ENCODE results near the gene EID3.

EID3 gene

GRCh38 chr12:104285740-104286515, 17.6 kb upstream of the EID3 start:
- Histone ChIP-seq H3K79me2 (ENCODE audit: control insufficient read depth, insufficient read depth, low read length) (peaks cover 23% of the 10 kb centered on the region), H3K4me1 (ENCODE audit: control insufficient read depth, low read depth, low read length) (no peaks in the 10 kb centered on the region), H2BK5ac (ENCODE audit: low read length) (no peak overlapping the region), H2AK5ac (ENCODE audit: low read length) (no peak overlapping the region), H3K9ac (ENCODE audit: low read length) (no peak overlapping the region), H4K8ac (ENCODE audit: low read depth, low read length) (no peak overlapping the region), H3K36me3 (ENCODE audit: control insufficient read depth, insufficient read depth, low read length) (no peaks in the 10 kb centered on the region), H3K4me3 (ENCODE audit: low read length) (no peak overlapping the region), H2BK15ac (replicated peaks; ENCODE audit: low read depth) (no peak overlapping the region), H3K27ac (ENCODE audit: low read depth, low read length) (peak overlapping the region; percentile 43), H3K56ac (ENCODE audit: low read length) (peak overlapping the region; percentile 45), H3K4me2 (ENCODE audit: low read length) (no peak overlapping the region), H3K4ac (ENCODE audit: low read depth, low read length) (no peak overlapping the region), H3K18ac (ENCODE audit: low read length) (no peak overlapping the region), H2BK120ac (ENCODE audit: low read depth, low read length) (no peak overlapping the region), H3K27me3 (ENCODE audit: insufficient read depth, low read length, poor library complexity) (no peaks in the 10 kb centered on the region), H3K79me1 (ENCODE audit: low read length) (peaks cover 2% of the 10 kb centered on the region), H3K23ac (ENCODE audit: low read length) (no peak overlapping the region), H4K5ac (ENCODE audit: low read length) (no peak overlapping the region)
- WGBS (ENCODE audit: extremely low coverage, insufficient coverage, low lambda C conversion rate), result no CpG with 5 or more reads among the region's 3 CpGs
- DNase-seq, result peak; percentile 31

GRCh38 chr12:104286516-104287482, 16.7 kb upstream of the EID3 start:
- Histone ChIP-seq H3K27ac (ENCODE audit: low read depth, low read length) (peak overlapping the region; percentile 74), H3K18ac (ENCODE audit: low read length) (peak overlapping the region; percentile 24), H4K8ac (ENCODE audit: low read depth, low read length) (no peak overlapping the region), H2BK120ac (ENCODE audit: low read depth, low read length) (peak overlapping the region; percentile 10), H3K56ac (ENCODE audit: low read length) (peak overlapping the region; percentile 93), H3K4me3 (ENCODE audit: low read length) (peak overlapping the region; percentile 88), H2BK5ac (ENCODE audit: low read length) (peak overlapping the region; percentile 33), H3K9ac (ENCODE audit: low read length) (peak overlapping the region; percentile 89), H3K4me2 (ENCODE audit: low read length) (peak overlapping the region; percentile 43), H2AK5ac (ENCODE audit: low read length) (no peak overlapping the region), H3K27me3 (ENCODE audit: insufficient read depth, low read length, poor library complexity) (no peaks in the 10 kb centered on the region), H4K5ac (ENCODE audit: low read length) (no peak overlapping the region), H2BK15ac (replicated peaks; ENCODE audit: low read depth) (no peak overlapping the region), H3K36me3 (ENCODE audit: control insufficient read depth, insufficient read depth, low read length) (no peaks in the 10 kb centered on the region), H3K79me2 (ENCODE audit: control insufficient read depth, insufficient read depth, low read length) (peaks cover 26% of the 10 kb centered on the region), H3K4ac (ENCODE audit: low read depth, low read length) (no peak overlapping the region), H3K23ac (ENCODE audit: low read length) (no peak overlapping the region), H3K4me1 (ENCODE audit: control insufficient read depth, low read depth, low read length) (no peaks in the 10 kb centered on the region), H3K79me1 (ENCODE audit: low read length) (peaks cover 3% of the 10 kb centered on the region)
- peak; percentile 99 for DNase-seq
- WGBS (ENCODE audit: extremely low coverage, insufficient coverage, low lambda C conversion rate), result no CpG with 5 or more reads among the region's 40 CpGs

GRCh38 chr12:104288635-104289274, 14.8 kb upstream of the EID3 start:
- H2BK5ac ChIP-seq (ENCODE audit: low read length), result no peak overlapping the region
- peaks cover 3% of the 10 kb centered on the region for H3K79me1 ChIP-seq (ENCODE audit: low read length)
- no peak overlapping the region for H3K4ac ChIP-seq (ENCODE audit: low read depth, low read length)
- peak overlapping the region; percentile 6 for H3K27ac ChIP-seq (ENCODE audit: low read depth, low read length)
- H3K4me2 ChIP-seq (ENCODE audit: low read length), result peak overlapping the region; percentile 81
- peak overlapping the region; percentile 91 for H3K56ac ChIP-seq (ENCODE audit: low read length)
- H4K5ac ChIP-seq (ENCODE audit: low read length), result no peak overlapping the region
- H2BK120ac ChIP-seq (ENCODE audit: low read depth, low read length), result no peak overlapping the region
- H2BK15ac ChIP-seq (replicated peaks; ENCODE audit: low read depth), result no peak overlapping the region
- peak overlapping the region; percentile 56 for H3K18ac ChIP-seq (ENCODE audit: low read length)
- H3K79me2 ChIP-seq (ENCODE audit: control insufficient read depth, insufficient read depth, low read length), result peaks cover 29% of the 10 kb centered on the region
- H4K8ac ChIP-seq (ENCODE audit: low read depth, low read length), result no peak overlapping the region
- no CpG with 5 or more reads among the region's 41 CpGs for WGBS (ENCODE audit: extremely low coverage, insufficient coverage, low lambda C conversion rate)
- H3K4me3 ChIP-seq (ENCODE audit: low read length), result peak overlapping the region; percentile 59
- no peaks in the 10 kb centered on the region for H3K4me1 ChIP-seq (ENCODE audit: control insufficient read depth, low read depth, low read length)
- H3K23ac ChIP-seq (ENCODE audit: low read length), result no peak overlapping the region
- no peaks in the 10 kb centered on the region for H3K36me3 ChIP-seq (ENCODE audit: control insufficient read depth, insufficient read depth, low read length)
- H3K27me3 ChIP-seq (ENCODE audit: insufficient read depth, low read length, poor library complexity), result no peaks in the 10 kb centered on the region
- DNase-seq, result peak; percentile 97
- H3K9ac ChIP-seq (ENCODE audit: low read length), result peak overlapping the region; percentile 84
- H2AK5ac ChIP-seq (ENCODE audit: low read length), result no peak overlapping the region

- no peaks in the 10 kb centered on the region for H3K36me3 ChIP-seq (ENCODE audit: control insufficient read depth, insufficient read depth, low read length)
Measured at GRCh38 chr12:104290320-104290719, 13.2 kb upstream of the EID3 start.

GRCh38 chr12:104290855-104291254, 12.7 kb upstream of the EID3 start:
- Histone ChIP-seq H3K36me3 (ENCODE audit: control insufficient read depth, insufficient read depth, low read length) (no peaks in the 10 kb centered on the region), H2BK15ac (replicated peaks; ENCODE audit: low read depth) (no peak overlapping the region), H3K27me3 (ENCODE audit: insufficient read depth, low read length, poor library complexity) (no peaks in the 10 kb centered on the region), H3K79me1 (ENCODE audit: low read length) (peaks cover 6% of the 10 kb centered on the region), H3K23ac (ENCODE audit: low read length) (no peak overlapping the region), H3K4me3 (ENCODE audit: low read length) (no peak overlapping the region), H2BK5ac (ENCODE audit: low read length) (no peak overlapping the region), H3K9ac (ENCODE audit: low read length) (no peak overlapping the region), H3K79me2 (ENCODE audit: control insufficient read depth, insufficient read depth, low read length) (peaks cover 40% of the 10 kb centered on the region), H2BK120ac (ENCODE audit: low read depth, low read length) (no peak overlapping the region), H3K56ac (ENCODE audit: low read length) (no peak overlapping the region), H3K4ac (ENCODE audit: low read depth, low read length) (no peak overlapping the region), H3K4me1 (ENCODE audit: control insufficient read depth, low read depth, low read length) (no peaks in the 10 kb centered on the region), H4K8ac (ENCODE audit: low read depth, low read length) (no peak overlapping the region), H3K4me2 (ENCODE audit: low read length) (no peak overlapping the region), H4K5ac (ENCODE audit: low read length) (no peak overlapping the region), H2AK5ac (ENCODE audit: low read length) (no peak overlapping the region), H3K27ac (ENCODE audit: low read depth, low read length) (no peak overlapping the region), H3K18ac (ENCODE audit: low read length) (no peak overlapping the region)
- no CpG with 5 or more reads among the region's 5 CpGs for WGBS (ENCODE audit: extremely low coverage, insufficient coverage, low lambda C conversion rate)
- no peak for DNase-seq

More at GRCh38 chr12:104290320-104290719, 13.2 kb upstream of the EID3 start:
- H3K79me2 ChIP-seq (ENCODE audit: control insufficient read depth, insufficient read depth, low read length), result peaks cover 36% of the 10 kb centered on the region
- no peak overlapping the region for H3K27ac ChIP-seq (ENCODE audit: low read depth, low read length)
- H3K27me3 ChIP-seq (ENCODE audit: insufficient read depth, low read length, poor library complexity), result no peaks in the 10 kb centered on the region
- H3K9ac ChIP-seq (ENCODE audit: low read length), result no peak overlapping the region
- no peak overlapping the region for H3K18ac ChIP-seq (ENCODE audit: low read length)
- no peak overlapping the region for H2BK15ac ChIP-seq (replicated peaks; ENCODE audit: low read depth)
- WGBS (ENCODE audit: extremely low coverage, insufficient coverage, low lambda C conversion rate), result no CpG with 5 or more reads among the region's 8 CpGs
- no peak overlapping the region for H3K4ac ChIP-seq (ENCODE audit: low read depth, low read length)
- no peak overlapping the region for H2BK5ac ChIP-seq (ENCODE audit: low read length)
- DNase-seq, result no peak
- no peak overlapping the region for H2AK5ac ChIP-seq (ENCODE audit: low read length)
- H3K79me1 ChIP-seq (ENCODE audit: low read length), result peaks cover 5% of the 10 kb centered on the region
- no peak overlapping the region for H3K4me2 ChIP-seq (ENCODE audit: low read length)
- H4K5ac ChIP-seq (ENCODE audit: low read length), result no peak overlapping the region
- H3K4me3 ChIP-seq (ENCODE audit: low read length), result no peak overlapping the region
- no peaks in the 10 kb centered on the region for H3K4me1 ChIP-seq (ENCODE audit: control insufficient read depth, low read depth, low read length)
- H3K56ac ChIP-seq (ENCODE audit: low read length), result no peak overlapping the region
- no peak overlapping the region for H3K23ac ChIP-seq (ENCODE audit: low read length)
- no peak overlapping the region for H2BK120ac ChIP-seq (ENCODE audit: low read depth, low read length)
- no peak overlapping the region for H4K8ac ChIP-seq (ENCODE audit: low read depth, low read length)

Data from mesendoderm (in vitro differentiated cells).